Measurements from ENCODE around the gene ST3GAL3.

DNA sequence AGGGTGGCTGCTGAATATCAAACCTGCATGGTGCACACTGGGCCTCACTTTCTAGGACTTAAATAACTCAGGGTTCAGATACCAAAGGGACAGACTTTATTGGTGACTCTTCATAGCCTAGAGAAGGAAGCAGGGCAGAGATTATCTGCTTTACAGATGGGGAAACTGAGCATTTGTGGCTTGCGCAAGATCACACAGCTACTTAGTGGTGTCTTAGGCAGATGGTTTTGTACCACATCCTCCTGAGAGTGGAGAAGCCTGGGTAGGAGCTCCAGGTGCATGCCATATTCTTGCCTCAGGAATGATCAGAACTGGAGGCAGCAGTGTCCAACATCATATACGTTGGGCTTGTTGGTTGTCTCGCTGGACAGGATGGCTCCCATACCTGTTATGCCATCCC lies 255.7 kb downstream of the ST3GAL3 start:
- TF ChIP-seq, protein P1, sequence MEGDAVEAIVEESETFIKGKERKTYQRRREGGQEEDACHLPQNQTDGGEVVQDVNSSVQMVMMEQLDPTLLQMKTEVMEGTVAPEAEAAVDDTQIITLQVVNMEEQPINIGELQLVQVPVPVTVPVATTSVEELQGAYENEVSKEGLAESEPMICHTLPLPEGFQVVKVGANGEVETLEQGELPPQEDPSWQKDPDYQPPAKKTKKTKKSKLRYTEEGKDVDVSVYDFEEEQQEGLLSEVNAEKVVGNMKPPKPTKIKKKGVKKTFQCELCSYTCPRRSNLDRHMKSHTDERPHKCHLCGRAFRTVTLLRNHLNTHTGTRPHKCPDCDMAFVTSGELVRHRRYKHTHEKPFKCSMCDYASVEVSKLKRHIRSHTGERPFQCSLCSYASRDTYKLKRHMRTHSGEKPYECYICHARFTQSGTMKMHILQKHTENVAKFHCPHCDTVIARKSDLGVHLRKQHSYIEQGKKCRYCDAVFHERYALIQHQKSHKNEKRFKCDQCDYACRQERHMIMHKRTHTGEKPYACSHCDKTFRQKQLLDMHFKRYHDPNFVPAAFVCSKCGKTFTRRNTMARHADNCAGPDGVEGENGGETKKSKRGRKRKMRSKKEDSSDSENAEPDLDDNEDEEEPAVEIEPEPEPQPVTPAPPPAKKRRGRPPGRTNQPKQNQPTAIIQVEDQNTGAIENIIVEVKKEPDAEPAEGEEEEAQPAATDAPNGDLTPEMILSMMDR (IDR thresholded peaks at IDR 0.05; ENCODE audit: insufficient read depth, low read length), result no peak
- TF ChIP-seq POLR2AphosphoS5 (IDR thresholded peaks at IDR 0.05; ENCODE audit: low read depth), result no peak

Data from HL-60 (cell line).